Measurements from ENCODE around the gene PSMD14.
A peak's percentile ranks its signal among the peaks of the same experiment; 100 is the strongest.

PSMD14 gene

DNA sequence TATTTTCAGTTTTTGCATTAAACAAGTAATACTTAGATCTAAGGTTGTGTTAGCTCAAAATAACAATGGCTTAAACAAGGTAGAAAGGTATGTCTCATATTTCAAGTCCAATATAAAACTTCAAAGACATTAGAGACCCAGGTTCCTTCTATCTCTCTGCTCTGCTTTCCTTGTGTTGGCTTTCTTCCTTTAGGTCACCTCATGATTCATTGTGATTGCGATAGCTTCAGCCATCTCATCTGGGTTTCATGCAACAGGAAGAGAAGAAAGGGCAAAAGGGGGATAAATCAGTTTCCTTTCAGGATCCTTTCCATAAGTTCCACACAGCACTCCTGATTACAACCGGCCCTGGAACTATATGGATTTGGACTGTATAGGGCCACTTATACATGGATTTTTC lies 91.9 kb downstream of the PSMD14 start:
- no peak for DNase-seq
- H3K4me3 ChIP-seq (ENCODE audit: insufficient read depth, low read depth, low read length, poor library complexity, severe bottlenecking) = no peak overlapping the region
- H3K4me1 ChIP-seq (ENCODE audit: control insufficient read depth, insufficient read depth, low read length, poor library complexity, severe bottlenecking) = no peaks in the 10 kb centered on the region
- H3K27ac ChIP-seq (ENCODE audit: insufficient read depth, low read length, poor library complexity, severe bottlenecking) = no peak overlapping the region
- peaks cover 27% of the 10 kb centered on the region for H3K36me3 ChIP-seq (ENCODE audit: control insufficient read depth, insufficient read depth, low read length)
- no peaks in the 10 kb centered on the region for H3K27me3 ChIP-seq (replicated peaks; ENCODE audit: control insufficient read depth, insufficient read depth, low read length, poor library complexity, severe bottlenecking)
- no peaks in the 10 kb centered on the region for H3K9me3 ChIP-seq (ENCODE audit: control insufficient read depth, low read length)

DNA sequence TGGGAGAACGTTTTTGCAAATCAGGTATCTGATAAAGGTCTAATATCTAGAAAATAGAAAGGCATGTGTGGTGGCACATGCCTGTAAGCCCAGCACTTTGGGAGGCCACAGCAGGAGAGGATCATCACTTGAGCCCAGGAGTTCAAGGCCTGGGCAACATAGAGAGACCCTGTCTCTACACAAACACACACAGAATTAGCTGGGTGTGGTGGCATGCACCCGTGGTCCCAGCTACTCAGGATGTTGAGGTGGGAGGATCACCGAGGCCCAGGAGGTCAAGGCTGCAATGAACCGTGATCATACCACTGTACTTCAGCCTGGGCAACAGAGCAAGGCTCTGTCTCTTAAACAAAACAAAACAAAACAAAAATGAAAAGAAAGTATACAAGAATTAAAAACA lies 94.1 kb downstream of the PSMD14 start:
- Histone ChIP-seq H3K4me3 (ENCODE audit: insufficient read depth, low read depth, low read length, poor library complexity, severe bottlenecking) (no peak overlapping the region), H3K4me1 (ENCODE audit: control insufficient read depth, insufficient read depth, low read length, poor library complexity, severe bottlenecking) (no peaks in the 10 kb centered on the region), H3K9me3 (ENCODE audit: control insufficient read depth, low read length) (no peaks in the 10 kb centered on the region), H3K27ac (ENCODE audit: insufficient read depth, low read length, poor library complexity, severe bottlenecking) (no peak overlapping the region), H3K36me3 (ENCODE audit: control insufficient read depth, insufficient read depth, low read length) (peaks cover 5% of the 10 kb centered on the region), H3K27me3 (replicated peaks; ENCODE audit: control insufficient read depth, insufficient read depth, low read length, poor library complexity, severe bottlenecking) (no peaks in the 10 kb centered on the region)
- DNase-seq = no peak

DNA sequence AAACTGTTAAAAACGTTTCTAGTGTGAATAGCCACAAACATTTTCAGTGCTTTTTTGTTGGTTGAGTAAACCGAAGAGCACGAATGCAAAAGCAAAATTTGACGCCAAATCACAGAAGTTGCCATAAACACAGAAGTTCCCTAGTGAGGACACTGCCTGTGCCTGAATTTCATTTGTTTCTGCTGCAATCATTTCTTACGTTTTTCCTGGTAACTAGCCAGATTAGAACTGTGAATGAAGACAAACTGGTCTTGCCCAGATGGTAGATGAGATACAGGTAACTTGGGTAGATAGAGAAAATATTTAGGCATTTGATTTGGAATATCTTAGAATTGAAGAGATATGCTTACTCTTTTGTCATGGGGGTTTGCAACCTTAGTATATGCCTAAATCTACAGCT lies 98.1 kb downstream of the PSMD14 start:
- no peak overlapping the region for H3K4me3 ChIP-seq (ENCODE audit: insufficient read depth, low read depth, low read length, poor library complexity, severe bottlenecking)
- H3K9me3 ChIP-seq (ENCODE audit: control insufficient read depth, low read length) = no peaks in the 10 kb centered on the region
- H3K4me1 ChIP-seq (ENCODE audit: control insufficient read depth, insufficient read depth, low read length, poor library complexity, severe bottlenecking) = no peaks in the 10 kb centered on the region
- DNase-seq = no peak
- H3K27ac ChIP-seq (ENCODE audit: insufficient read depth, low read length, poor library complexity, severe bottlenecking) = no peak overlapping the region
- no peaks in the 10 kb centered on the region for H3K36me3 ChIP-seq (ENCODE audit: control insufficient read depth, insufficient read depth, low read length)
- no peaks in the 10 kb centered on the region for H3K27me3 ChIP-seq (replicated peaks; ENCODE audit: control insufficient read depth, insufficient read depth, low read length, poor library complexity, severe bottlenecking)

GRCh38 chr2:161407597-161407996 lies 99.4 kb downstream of the PSMD14 start:
- no peaks in the 10 kb centered on the region for H3K4me1 ChIP-seq (ENCODE audit: control insufficient read depth, insufficient read depth, low read length, poor library complexity, severe bottlenecking)
- no peaks in the 10 kb centered on the region for H3K27me3 ChIP-seq (replicated peaks; ENCODE audit: control insufficient read depth, insufficient read depth, low read length, poor library complexity, severe bottlenecking)
- H3K27ac ChIP-seq (ENCODE audit: insufficient read depth, low read length, poor library complexity, severe bottlenecking) = no peak overlapping the region
- H3K4me3 ChIP-seq (ENCODE audit: insufficient read depth, low read depth, low read length, poor library complexity, severe bottlenecking) = no peak overlapping the region
- H3K9me3 ChIP-seq (ENCODE audit: control insufficient read depth, low read length) = no peaks in the 10 kb centered on the region
- no peaks in the 10 kb centered on the region for H3K36me3 ChIP-seq (ENCODE audit: control insufficient read depth, insufficient read depth, low read length)
- no peak for DNase-seq

GRCh38 chr2:161409308-161409907 lies 101.2 kb downstream of the PSMD14 start:
- no peaks in the 10 kb centered on the region for H3K9me3 ChIP-seq (ENCODE audit: control insufficient read depth, low read length)
- DNase-seq = no peak
- H3K4me1 ChIP-seq (ENCODE audit: control insufficient read depth, insufficient read depth, low read length, poor library complexity, severe bottlenecking) = peaks cover 3% of the 10 kb centered on the region
- H3K27me3 ChIP-seq (replicated peaks; ENCODE audit: control insufficient read depth, insufficient read depth, low read length, poor library complexity, severe bottlenecking) = peaks cover 4% of the 10 kb centered on the region
- H3K4me3 ChIP-seq (ENCODE audit: insufficient read depth, low read depth, low read length, poor library complexity, severe bottlenecking) = no peak overlapping the region
- H3K27ac ChIP-seq (ENCODE audit: insufficient read depth, low read length, poor library complexity, severe bottlenecking) = no peak overlapping the region
- no peaks in the 10 kb centered on the region for H3K36me3 ChIP-seq (ENCODE audit: control insufficient read depth, insufficient read depth, low read length)

GRCh38 chr2:161412346-161412745 lies 104.1 kb downstream of the PSMD14 start:
- no peak overlapping the region for H3K4me3 ChIP-seq (ENCODE audit: insufficient read depth, low read depth, low read length, poor library complexity, severe bottlenecking)
- H3K27ac ChIP-seq (ENCODE audit: insufficient read depth, low read length, poor library complexity, severe bottlenecking) = no peak overlapping the region
- DNase-seq = no peak
- peaks cover 30% of the 10 kb centered on the region for H3K4me1 ChIP-seq (ENCODE audit: control insufficient read depth, insufficient read depth, low read length, poor library complexity, severe bottlenecking)
- H3K27me3 ChIP-seq (replicated peaks; ENCODE audit: control insufficient read depth, insufficient read depth, low read length, poor library complexity, severe bottlenecking) = peaks cover 32% of the 10 kb centered on the region
- no peaks in the 10 kb centered on the region for H3K9me3 ChIP-seq (ENCODE audit: control insufficient read depth, low read length)
- H3K36me3 ChIP-seq (ENCODE audit: control insufficient read depth, insufficient read depth, low read length) = no peaks in the 10 kb centered on the region

DNA sequence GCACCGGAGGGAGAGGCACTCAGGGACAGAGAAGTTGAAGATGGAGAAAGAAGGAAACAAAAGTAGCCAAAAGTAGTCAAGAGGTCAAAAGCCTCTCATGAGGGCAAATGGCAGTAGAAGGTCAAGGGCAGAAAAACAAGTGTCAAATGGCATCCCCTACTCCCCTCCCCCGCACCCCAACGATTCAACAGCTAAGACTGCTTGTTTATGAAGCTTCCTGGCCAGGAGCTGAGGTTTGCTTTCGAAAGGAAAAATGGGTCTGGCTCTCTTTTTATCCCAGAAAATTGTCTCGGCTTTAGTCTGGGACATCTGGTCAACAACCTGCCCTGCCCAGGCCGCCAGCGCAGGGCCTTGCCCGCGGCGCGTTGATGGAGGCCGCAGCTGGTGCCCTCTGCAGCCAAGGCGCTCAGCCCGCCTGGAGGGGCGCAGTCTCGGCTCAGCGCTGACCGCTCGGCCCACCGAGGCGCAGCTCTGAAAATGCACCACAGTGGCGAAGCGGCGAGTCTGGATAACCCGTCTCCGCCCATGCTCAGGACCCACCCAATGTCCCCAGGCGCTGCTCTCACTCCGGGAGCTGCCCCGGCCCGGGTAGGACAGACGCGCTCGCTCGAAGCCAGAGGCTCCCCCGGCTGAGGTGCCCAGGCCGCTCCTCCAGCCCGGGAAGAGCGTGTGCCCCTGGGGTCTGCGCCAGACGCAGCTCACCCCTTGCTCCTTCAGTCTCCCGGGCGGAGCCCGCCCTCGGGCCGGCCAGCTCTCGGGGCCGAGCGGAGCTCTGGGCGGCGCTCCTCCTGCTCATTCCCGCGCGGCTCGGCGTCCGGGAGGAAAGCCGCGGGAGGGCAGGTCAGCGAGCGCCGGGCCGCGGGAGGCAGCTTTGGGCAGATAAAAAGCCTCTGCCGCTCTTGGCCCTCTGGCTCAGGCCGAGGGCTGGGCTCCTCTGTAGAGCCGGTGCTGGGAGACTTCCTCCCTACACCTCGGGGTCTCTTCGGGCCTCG lies 106.1 kb downstream of the PSMD14 start:
- H3K36me3 ChIP-seq (ENCODE audit: control insufficient read depth, insufficient read depth, low read length) = no peaks in the 10 kb centered on the region
- peaks cover 36% of the 10 kb centered on the region for H3K4me1 ChIP-seq (ENCODE audit: control insufficient read depth, insufficient read depth, low read length, poor library complexity, severe bottlenecking)
- H3K27ac ChIP-seq (ENCODE audit: insufficient read depth, low read length, poor library complexity, severe bottlenecking) = no peak overlapping the region
- DNase-seq = no peak
- H3K9me3 ChIP-seq (ENCODE audit: control insufficient read depth, low read length) = no peaks in the 10 kb centered on the region
- H3K27me3 ChIP-seq (replicated peaks; ENCODE audit: control insufficient read depth, insufficient read depth, low read length, poor library complexity, severe bottlenecking) = peaks cover 52% of the 10 kb centered on the region
- peak overlapping the region; percentile 46 for H3K4me3 ChIP-seq (ENCODE audit: insufficient read depth, low read depth, low read length, poor library complexity, severe bottlenecking)

- no peak overlapping the region for H3K27ac ChIP-seq (ENCODE audit: insufficient read depth, low read length, poor library complexity, severe bottlenecking)
- no peak for DNase-seq
- peaks cover 61% of the 10 kb centered on the region for H3K27me3 ChIP-seq (replicated peaks; ENCODE audit: control insufficient read depth, insufficient read depth, low read length, poor library complexity, severe bottlenecking)
- no peaks in the 10 kb centered on the region for H3K36me3 ChIP-seq (ENCODE audit: control insufficient read depth, insufficient read depth, low read length)
- peak overlapping the region; percentile 46 for H3K4me3 ChIP-seq (ENCODE audit: insufficient read depth, low read depth, low read length, poor library complexity, severe bottlenecking)
- peaks cover 36% of the 10 kb centered on the region for H3K4me1 ChIP-seq (ENCODE audit: control insufficient read depth, insufficient read depth, low read length, poor library complexity, severe bottlenecking)
- H3K9me3 ChIP-seq (ENCODE audit: control insufficient read depth, low read length) = no peaks in the 10 kb centered on the region
Measured at GRCh38 chr2:161415034-161415986, 107.1 kb downstream of the PSMD14 start.

DNA sequence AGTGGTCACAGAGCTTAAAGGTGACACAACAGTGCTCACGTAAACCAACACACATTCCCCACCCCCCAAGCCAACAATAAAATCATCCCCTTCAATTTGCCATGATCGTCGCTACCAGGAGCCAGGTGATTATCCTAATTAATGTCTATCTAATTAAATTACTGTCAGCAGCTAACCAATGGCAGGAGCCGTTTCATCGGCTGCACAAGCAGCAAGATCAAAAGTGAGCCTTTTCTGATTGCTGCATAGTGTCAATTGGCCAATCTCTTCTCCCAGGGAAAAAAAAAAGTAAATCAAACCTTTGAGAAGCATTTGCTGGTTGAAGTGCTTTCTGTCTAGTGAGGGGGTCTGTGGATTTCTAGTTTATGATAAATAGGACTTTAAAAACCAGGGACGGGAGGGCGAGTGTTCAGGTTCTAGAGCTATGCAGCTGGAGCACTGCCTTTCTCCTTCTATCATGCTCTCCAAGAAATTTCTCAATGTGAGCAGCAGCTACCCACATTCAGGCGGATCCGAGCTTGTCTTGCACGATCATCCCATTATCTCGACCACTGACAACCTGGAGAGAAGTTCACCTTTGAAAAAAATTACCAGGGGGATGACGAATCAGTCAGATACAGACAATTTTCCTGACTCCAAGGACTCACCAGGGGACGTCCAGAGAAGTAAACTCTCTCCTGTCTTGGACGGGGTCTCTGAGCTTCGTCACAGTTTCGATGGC lies 107.9 kb downstream of the PSMD14 start, which contains the start of gene TBR1:
Gene TBR1 (plus strand): TSS at position 311 of the 721 bp plus-strand sequence. CDS start 114 bp downstream, at position 425.
- no peaks in the 10 kb centered on the region for H3K36me3 ChIP-seq (ENCODE audit: control insufficient read depth, insufficient read depth, low read length)
- no peak for DNase-seq

More for the DNA sequence above, 107.9 kb downstream of the PSMD14 start, which contains the start of gene TBR1:
- Histone ChIP-seq H3K27ac (ENCODE audit: insufficient read depth, low read length, poor library complexity, severe bottlenecking) (no peak within 1 kb of the TSS), H3K4me3 (ENCODE audit: insufficient read depth, low read depth, low read length, poor library complexity, severe bottlenecking) (peak within 1 kb of the TSS; percentile 46), H3K27me3 (replicated peaks; ENCODE audit: control insufficient read depth, insufficient read depth, low read length, poor library complexity, severe bottlenecking) (peaks cover 68% of the 10 kb centered on the region), H3K4me1 (ENCODE audit: control insufficient read depth, insufficient read depth, low read length, poor library complexity, severe bottlenecking) (peaks cover 36% of the 10 kb centered on the region), H3K9me3 (ENCODE audit: control insufficient read depth, low read length) (no peaks in the 10 kb centered on the region)
